Parathyroid adenoma (tissue), 2 donors: ENCODE measurements around the gene OSCP1.

ENCODE experiments used
- H2AFZ ChIP-seq: fragments of 300-600 bp; sonication (generic); one replicate; pipeline ENCODE4 v1.7.0; 2017; ENCODE audit warnings: antibody characterized with exemption, mild to moderate bottlenecking
- H3K27ac ChIP-seq: fragments of 300-600 bp; sonication (generic); one replicate; pipeline ENCODE4 v1.7.0; 2017
- H3K27me3 ChIP-seq: fragments of 300-600 bp; sonication (generic); one replicate; pipeline ENCODE4 v1.7.0; 2017; ENCODE audit warnings: low read length; ENCODE audit not compliant: control insufficient read depth, insufficient read depth
- H3K36me3 ChIP-seq: fragments of 300-600 bp; sonication (generic); one replicate; pipeline ENCODE4 v1.7.0; 2017; ENCODE audit warnings: low read length; ENCODE audit not compliant: control insufficient read depth, insufficient read depth
- H3K4me1 ChIP-seq: fragments of 300-600 bp; sonication (generic); one replicate; pipeline ENCODE4 v1.7.0; 2017; ENCODE audit warnings: control low read depth
- H3K4me2 ChIP-seq: fragments of 300-600 bp; sonication (generic); one replicate; pipeline ENCODE4 v1.7.0; 2017; ENCODE audit warnings: low read length
- H3K4me3 ChIP-seq: fragments of 300-600 bp; sonication (generic); one replicate; pipeline ENCODE4 v1.7.0; 2017; ENCODE audit warnings: low read depth, low read length
- H3K79me2 ChIP-seq: fragments of 300-600 bp; sonication (generic); one replicate; pipeline ENCODE4 v1.7.0; 2017; ENCODE audit warnings: control low read depth
- H3K9ac ChIP-seq: fragments of 300-600 bp; sonication (generic); one replicate; pipeline ENCODE4 v1.7.0; 2017; ENCODE audit warnings: mild to moderate bottlenecking
- H3K9me3 ChIP-seq: fragments of 300-600 bp; sonication (generic); one replicate; pipeline ENCODE4 v1.7.0; 2017; ENCODE audit warnings: low read length; ENCODE audit not compliant: control insufficient read depth
- TF ChIP-seq, protein P1 (sequence below): fragments of 300-600 bp; sonication (generic); IDR thresholded peaks from one replicate; pipeline ENCODE4 v1.7.0; 2017; ENCODE audit warnings: antibody characterized with exemption, mild to moderate bottlenecking
- donor health status: primary hyperparathyroidism.

OSCP1 gene

DNA sequence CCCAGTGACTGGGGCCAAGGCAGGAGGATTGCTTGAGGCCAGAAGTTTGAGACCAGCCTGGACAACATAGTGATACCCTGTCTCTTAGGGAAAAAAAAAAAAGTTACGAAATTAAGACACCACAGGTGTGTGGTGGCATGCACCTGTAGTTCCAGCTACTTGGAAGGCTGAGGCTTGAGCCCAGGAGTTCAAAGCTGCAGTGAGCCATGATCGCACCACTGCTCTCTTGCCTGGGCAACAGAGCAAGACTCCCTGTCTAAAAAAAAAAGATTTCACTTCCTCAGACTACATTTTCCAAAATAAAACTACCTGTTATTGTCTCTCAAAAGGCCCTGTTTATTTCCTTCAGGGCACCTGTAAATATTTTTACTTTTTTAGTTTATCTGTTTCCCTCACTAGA lies 59.8 kb downstream of the OSCP1 start:
- Histone ChIP-seq H3K9ac (no peak overlapping the region), H2AFZ (no peak overlapping the region), H3K36me3 (no peaks in the 10 kb centered on the region), H3K27me3 (no peaks in the 10 kb centered on the region), H3K9me3 (no peaks in the 10 kb centered on the region), H3K79me2 (no peaks in the 10 kb centered on the region), H3K4me3 (no peak overlapping the region), H3K4me2 (no peak overlapping the region), H3K4me1 (peaks cover 14% of the 10 kb centered on the region), H3K27ac (no peak overlapping the region)
- TF ChIP-seq, protein P1, sequence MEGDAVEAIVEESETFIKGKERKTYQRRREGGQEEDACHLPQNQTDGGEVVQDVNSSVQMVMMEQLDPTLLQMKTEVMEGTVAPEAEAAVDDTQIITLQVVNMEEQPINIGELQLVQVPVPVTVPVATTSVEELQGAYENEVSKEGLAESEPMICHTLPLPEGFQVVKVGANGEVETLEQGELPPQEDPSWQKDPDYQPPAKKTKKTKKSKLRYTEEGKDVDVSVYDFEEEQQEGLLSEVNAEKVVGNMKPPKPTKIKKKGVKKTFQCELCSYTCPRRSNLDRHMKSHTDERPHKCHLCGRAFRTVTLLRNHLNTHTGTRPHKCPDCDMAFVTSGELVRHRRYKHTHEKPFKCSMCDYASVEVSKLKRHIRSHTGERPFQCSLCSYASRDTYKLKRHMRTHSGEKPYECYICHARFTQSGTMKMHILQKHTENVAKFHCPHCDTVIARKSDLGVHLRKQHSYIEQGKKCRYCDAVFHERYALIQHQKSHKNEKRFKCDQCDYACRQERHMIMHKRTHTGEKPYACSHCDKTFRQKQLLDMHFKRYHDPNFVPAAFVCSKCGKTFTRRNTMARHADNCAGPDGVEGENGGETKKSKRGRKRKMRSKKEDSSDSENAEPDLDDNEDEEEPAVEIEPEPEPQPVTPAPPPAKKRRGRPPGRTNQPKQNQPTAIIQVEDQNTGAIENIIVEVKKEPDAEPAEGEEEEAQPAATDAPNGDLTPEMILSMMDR: no peak

DNA sequence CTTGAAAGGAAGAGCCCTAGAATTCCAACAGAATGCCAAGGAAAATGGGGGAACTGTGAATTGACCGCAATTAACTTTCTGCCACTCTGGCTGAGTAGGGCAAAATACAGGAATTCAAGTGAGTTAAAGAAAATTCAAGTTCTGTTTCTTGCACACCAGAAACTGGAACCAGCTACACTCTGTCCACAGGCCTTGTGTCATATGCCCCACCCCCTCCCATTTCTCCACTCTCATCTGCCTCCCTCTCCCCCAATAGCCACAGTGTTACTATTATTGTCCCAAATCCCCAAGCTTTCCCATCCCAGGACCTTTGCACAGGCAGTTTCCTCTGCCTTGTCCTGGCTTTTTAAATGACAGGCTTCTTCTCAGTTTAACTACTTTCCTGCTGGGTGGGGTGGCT lies 60.3 kb downstream of the OSCP1 start:
- no peak overlapping the region for H3K9ac ChIP-seq
- no peak overlapping the region for H3K4me2 ChIP-seq
- no peaks in the 10 kb centered on the region for H3K79me2 ChIP-seq
- no peak overlapping the region for H3K4me3 ChIP-seq
- no peak overlapping the region for H2AFZ ChIP-seq
- no peaks in the 10 kb centered on the region for H3K9me3 ChIP-seq
- H3K36me3 ChIP-seq: no peaks in the 10 kb centered on the region
- TF ChIP-seq, protein P1: no peak
- H3K27ac ChIP-seq: no peak overlapping the region
- no peaks in the 10 kb centered on the region for H3K27me3 ChIP-seq
- peaks cover 14% of the 10 kb centered on the region for H3K4me1 ChIP-seq

- Histone ChIP-seq H3K9ac (no peak overlapping the region), H3K27me3 (no peaks in the 10 kb centered on the region), H3K4me3 (no peak overlapping the region), H2AFZ (no peak overlapping the region), H3K9me3 (no peaks in the 10 kb centered on the region), H3K4me1 (peaks cover 14% of the 10 kb centered on the region), H3K79me2 (peaks cover 3% of the 10 kb centered on the region), H3K27ac (no peak overlapping the region), H3K36me3 (no peaks in the 10 kb centered on the region), H3K4me2 (no peak overlapping the region)
- TF ChIP-seq, protein P1: no peak
These were observed 61.0 kb downstream of the OSCP1 start for GRCh38 chr1:36389261-36389660.

GRCh38 chr1:36387141-36387949 lies 62.9 kb downstream of the OSCP1 start:
- H2AFZ ChIP-seq: peak overlapping the region; percentile 86

More at GRCh38 chr1:36387141-36387949, 62.9 kb downstream of the OSCP1 start:
- H3K27ac ChIP-seq: peak overlapping the region; percentile 96
- H3K4me2 ChIP-seq: peak overlapping the region; percentile 99
- no peaks in the 10 kb centered on the region for H3K9me3 ChIP-seq
- peaks cover 9% of the 10 kb centered on the region for H3K79me2 ChIP-seq
- H3K4me3 ChIP-seq: no peak overlapping the region
- TF ChIP-seq, protein P1: no peak
- H3K4me1 ChIP-seq: peaks cover 14% of the 10 kb centered on the region
- no peak overlapping the region for H3K9ac ChIP-seq
- no peaks in the 10 kb centered on the region for H3K27me3 ChIP-seq
- H3K36me3 ChIP-seq: no peaks in the 10 kb centered on the region
